Activated CD4-positive, alpha-beta T cell treated with anti-CD3 and anti-CD28 coated beads, Interleukin-2, Interleukin-6, amounts not matched to agents 100 ng/mL and 50 ng/mL, durations not matched to agents 16 hours and 8 hours (primary cell): ENCODE measurements around the gene HINT2.

Source experiments
- DNase-seq: peaks from one replicate; pipeline ENCODE4 v3.0.0-alpha.2; 2020

Gene HINT2

GRCh38 chr9:35814841-35815543 lies at the start of gene HINT2:
HINT2 (minus strand) TSS chr9:35815042; CDS start chr9:35814979, 63 bp downstream.
- DNase-seq, result peak; percentile 98

GRCh38 chr9:35863583-35863982 lies 48.7 kb upstream of the HINT2 start:
- no peak for DNase-seq

DNA sequence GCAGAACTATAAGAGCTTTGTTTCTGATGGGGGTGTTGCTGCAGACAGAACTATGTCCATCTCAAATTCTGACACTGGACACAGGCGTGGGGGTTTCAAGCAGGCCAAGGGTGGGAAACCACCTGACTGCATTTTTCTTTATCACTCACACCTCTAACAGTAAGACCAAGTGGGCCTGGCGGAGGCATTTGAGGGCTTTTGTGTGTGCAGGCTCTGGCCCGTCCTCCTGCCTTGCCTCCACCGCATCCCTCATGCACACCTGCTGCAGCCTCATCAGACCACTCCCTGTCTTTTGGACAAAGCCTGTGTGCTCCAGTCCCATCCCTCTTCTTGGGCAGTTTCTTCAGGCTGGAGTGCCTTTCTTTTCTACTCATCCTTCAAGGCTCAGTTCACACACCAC lies 47.5 kb upstream of the HINT2 start:
- no peak for DNase-seq

DNA sequence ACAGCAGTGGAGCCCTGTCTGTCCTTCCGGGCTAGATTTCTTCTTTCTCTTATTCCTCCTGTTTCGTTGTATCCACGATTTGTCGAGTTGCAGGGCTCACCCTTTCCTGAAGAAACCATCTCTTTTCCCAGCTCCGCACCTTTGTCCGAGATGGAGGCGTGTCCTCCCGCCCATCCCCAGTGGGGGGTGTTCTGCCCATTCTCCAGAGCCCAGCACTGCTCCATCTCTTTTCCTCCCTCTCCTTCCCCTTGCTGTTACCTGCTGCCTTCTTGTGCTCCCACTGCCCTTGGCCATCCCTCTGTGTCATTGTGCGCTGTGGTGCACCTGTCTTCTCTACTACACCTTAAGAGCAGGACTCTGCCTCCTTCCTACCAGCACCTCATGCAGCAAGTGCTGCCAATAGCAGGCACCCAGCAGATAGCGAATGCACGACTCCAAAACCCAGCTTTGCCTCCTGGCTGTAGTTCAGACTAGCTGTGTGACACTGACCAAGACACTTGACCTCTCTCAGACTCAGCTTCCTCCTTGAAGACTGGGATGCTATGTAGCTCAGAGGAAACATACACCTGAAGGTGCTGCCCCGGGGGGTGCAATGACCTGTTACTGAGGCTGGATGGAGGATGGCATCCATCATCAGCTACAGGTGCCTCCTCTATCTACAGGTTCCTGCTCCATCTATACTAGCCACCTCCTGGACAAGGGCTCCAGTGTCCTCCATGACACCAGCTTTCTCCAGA lies 46.5 kb upstream of the HINT2 start:
- DNase-seq, result no peak

DNA sequence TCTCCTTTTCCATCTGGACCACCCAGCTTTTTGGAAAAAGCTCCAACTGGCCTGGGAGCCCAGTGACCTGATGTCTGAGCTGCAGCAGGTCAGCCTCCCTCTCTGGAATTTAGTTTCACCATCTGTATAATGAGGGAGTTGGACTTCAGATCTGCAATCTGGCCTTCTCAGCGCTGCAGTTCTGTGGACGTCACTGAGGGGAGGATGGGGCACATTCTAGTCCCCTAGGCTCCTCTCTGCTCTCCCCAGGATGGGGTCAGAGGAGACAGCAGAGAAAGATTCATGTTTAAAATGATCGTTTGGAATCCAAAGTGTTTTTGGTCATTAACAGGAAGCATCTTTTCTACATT lies 45.1 kb upstream of the HINT2 start:
- DNase-seq, result no peak

DNA sequence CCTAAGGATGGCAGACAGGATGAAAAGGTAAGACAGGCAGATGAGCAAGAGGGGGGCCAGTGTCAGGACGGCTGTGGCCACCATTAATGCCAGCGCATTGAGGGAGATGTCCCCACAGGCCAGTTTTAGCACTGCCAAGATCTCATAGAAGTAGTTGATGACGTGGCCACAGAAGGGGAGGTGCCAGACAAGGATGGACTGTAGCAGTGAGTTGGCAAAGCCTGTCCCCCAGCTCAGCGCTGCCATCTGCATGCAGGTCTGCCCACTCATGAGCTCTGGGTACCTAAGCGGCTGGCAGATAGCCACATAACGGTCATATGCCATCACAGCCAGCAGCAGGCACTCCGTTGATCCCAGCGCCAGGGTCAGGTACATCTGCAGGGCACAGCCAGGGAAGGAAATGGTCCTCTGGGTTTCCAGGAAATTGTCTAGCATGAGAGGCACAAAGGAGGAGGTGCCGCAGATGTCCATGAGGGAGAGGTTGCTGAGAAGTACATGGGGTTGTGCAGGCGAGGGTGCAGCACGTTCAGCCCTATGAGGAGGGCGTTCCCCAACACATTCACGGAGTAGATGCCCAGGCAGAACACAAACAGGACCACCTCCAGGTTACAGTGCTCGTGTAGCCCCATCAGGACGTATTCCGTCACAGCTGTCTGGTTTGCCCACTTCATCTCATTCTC lies 44.6 kb upstream of the HINT2 start:
- DNase-seq, result no peak

DNA sequence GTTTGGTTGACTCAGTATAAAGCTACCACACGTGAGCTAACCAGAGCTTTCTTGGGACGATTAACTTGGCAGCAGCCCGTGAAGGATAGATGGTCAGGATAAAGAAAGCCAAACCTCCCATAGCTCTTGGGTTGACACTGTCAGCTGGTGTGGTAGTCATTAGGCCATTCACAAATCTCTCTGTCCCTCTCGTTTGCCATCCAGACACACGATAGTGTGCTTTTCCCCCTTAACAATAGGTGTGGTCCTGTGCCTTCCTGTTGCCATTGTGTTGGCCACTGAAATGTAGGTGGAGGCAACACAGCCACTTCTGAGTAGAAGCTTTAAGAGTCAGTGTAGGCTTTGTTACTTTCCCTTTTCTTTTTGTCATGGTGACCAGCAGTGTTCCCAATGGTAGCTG lies 43.6 kb upstream of the HINT2 start:
- no peak for DNase-seq

GRCh38 chr9:35856882-35857281 lies 42.0 kb upstream of the HINT2 start:
- no peak for DNase-seq

DNA sequence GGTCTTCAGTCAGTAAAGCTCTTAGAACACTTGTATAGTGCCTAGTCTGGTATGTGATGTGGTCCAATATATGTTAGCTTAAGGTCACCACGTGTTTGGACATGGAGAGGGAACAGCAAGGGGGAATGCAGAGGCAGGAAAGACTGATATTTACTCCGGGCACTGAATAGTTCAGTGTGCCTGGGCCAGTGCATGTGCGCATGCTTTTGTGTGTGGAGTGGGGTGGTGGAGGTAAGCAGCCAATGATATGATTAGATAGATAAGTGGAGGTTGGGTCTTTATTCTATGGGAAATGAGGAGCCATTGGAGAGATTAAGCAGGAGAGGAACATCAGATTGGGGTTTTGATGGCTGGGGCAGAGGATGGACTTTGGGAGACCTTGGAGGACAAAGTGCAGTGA lies 41.4 kb upstream of the HINT2 start:
- no peak for DNase-seq

DNA sequence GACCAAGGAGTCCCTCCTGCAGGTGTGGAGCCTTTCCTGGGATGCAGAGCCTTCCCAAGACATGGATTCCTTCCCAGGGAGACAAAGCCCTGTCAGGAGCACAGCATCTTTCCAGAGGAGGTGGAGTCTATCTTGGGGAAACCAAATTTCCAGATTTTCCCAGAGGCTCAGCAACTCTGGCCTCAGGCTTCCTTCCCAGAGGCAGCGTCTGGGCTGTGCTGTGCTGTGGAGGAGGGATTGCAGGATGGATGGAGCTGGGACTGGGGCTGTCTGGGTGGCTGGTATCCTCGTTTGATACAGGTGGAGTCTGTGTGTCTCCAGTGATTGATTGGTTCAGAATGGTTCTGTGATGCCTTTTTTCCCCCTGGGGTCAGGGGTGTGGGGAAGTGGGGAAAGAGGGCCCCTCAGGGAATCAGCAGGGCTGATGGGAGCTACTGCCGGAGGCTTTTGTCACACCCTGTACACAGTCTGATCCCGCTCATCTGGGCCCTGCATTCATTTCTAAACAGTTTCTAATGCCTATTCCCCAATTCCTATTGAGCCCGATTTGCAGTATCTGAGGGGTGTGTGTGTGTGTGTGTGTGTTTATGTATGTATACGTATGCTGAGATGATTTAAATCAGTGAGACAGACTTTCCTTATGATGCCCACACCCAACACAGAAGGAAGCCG lies 39.4 kb upstream of the HINT2 start:
- no peak for DNase-seq

DNA sequence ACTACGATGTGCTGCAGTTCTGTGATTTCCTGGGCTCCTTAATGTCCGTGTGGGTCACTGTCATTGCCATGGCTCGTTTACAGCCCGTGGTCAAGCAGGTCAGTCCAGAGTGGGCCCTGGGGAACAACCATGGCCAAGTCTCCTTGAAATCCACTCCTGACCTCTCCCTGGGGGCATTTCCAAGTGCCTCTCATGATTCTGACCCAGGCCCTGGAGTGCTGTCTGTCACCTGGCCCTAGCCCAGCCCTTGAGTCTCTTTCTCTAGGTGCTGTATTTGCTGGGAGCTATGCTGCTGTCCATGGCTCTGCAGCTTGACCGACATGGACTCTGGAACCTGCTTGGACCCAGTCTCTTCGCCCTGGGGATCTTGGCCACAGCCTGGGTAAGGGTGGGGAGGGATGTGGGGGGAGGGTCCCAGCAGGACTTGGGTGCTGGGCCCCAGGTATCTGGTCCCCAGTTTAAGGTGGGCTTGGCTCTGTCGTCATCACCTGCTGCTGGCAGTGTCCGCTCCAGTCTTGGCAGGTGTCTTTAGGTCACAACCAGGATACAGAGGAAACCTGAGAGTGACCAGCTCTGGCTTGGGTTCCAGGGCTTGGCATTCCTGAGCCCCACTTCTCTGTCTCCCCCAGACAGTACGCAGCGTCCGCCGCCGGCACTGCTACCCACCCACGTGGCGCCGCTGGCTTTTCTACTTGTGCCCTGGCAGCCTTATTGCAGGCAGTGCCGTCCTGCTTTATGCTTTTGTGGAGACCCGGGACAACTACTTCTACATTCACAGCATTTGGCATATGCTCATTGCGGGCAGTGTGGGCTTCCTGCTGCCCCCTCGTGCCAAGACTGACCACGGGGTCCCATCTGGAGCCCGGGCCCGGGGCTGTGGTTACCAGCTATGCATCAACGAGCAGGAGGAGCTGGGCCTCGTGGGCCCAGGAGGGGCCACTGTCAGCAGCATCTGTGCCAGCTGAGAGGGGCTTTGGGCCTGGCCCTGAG lies 38.3 kb upstream of the HINT2 start:
- no peak for DNase-seq

- DNase-seq, result no peak
Observed at GRCh38 chr9:35852267-35852815, 37.5 kb upstream of the HINT2 start.

- DNase-seq, result peak; percentile 25
Observed at GRCh38 chr9:35847792-35848572, 33.1 kb upstream of the HINT2 start.

DNA sequence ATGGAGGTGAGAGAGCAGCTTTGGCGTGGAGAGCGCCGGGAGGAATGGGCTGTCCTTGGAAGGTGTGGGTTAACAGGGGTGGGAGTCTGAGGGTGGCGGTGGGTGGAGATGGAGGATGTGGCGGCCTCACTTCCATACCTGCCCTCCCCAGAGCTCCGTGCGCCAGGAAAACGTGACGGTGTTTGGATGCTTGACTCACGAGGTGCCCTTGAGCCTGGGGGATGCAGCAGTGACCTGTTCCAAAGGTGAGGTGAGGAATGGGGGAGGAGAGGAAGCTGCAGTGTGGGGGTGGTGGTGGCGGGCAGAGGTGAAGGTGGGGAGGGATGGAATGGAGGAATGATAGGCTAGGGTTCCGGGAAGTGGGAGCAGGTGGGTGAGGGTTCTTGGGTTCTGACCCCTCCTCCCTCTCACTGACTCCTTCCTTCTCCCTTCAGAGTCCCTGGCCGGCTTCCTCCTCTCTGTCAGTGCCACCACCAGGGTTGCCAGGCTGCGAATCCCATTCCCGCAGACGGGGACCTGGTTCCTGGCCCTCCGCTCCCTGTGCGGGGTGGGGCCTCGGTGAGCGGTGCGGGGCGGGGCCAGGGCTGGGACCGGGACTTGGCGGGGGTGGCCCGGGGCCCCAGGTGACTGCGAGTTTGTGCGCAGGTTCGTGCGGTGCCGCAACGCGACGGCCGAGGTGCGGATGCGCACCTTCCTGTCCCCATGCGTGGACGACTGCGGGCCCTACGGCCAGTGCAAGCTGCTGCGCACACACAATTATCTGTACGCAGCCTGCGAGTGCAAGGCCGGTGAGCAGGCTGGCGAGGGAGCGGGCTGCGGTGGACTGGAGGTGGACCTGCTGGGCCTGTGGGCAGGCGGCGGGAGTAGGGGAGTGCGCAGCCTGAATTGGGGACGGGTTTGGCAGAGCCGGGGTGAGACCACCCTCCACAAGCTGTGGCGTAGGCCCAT lies 31.3 kb upstream of the HINT2 start:
- no peak for DNase-seq

DNA sequence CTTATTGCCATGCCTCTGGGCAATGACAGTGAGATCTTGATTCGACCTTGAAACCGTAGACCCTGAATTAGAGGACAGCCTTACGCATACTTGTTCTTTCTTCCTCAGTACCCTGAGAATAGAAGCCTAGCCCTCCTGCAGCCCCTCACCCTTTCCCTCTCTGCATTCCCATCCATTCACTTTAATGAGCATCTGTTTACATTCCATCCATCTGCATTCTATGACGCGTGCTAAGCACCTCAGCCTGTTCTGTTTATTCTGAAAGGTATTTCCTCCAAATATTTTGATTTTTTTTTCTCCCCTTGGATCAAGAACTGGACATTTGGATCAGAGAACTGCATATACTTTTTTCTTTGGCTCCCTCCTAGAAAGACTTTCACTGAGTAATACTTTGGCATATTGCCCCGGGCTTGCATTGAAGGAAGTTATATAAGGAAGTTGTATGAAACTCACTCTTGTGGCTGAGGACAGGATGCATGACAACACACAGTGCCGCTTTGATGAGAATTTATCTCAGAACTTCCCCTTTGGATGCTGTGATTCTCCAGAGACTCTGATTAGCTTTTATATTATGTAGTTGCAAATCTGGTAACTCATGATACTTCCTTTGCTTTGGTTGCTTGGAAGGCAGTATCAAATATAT lies 29.9 kb upstream of the HINT2 start:
- peak; percentile 15 for DNase-seq

- DNase-seq, result no peak
Observed at GRCh38 chr9:35842795-35843194, 28.0 kb upstream of the HINT2 start.

DNA sequence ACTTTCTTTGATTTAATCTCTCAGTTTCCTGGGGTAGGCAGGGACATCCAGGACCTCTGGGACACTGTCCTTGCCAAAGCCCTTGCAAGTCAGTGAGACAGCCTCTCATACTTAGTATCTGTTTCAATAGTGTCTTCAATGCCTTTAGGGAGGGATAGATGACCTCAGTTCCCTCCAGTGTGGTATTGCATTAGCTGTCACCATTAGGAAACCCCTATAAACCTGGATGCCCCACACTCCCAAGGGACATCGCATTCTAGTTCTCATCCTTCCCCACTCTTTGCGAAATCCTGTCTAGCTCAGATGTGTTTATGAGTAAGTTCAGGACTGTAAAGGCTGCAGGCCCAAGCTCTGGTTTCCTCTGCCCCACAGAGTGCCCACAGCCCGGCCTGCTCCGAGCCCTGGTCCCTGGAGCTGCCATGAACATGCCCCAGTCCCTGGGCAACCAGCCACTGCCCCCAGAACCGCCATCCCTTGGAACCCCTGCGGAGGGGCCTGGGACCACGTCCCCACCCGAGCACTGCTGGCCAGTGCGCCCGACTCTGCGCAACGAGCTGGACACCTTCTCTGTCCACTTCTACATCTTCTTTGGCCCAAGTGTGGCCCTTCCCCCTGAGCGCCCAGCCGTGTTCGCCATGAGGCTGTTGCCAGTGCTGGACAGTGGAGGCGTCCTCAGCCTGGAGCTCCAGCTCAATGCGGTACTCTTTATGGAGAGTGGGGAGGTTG lies 27.3 kb upstream of the HINT2 start:
- no peak for DNase-seq

- DNase-seq, result no peak
Observed at GRCh38 chr9:35841645-35841900, 26.7 kb upstream of the HINT2 start.
